Stimulated activated CD4-positive, alpha-beta T cell treated with anti-CD3 and anti-CD28 coated beads, Interleukin-1b, Interleukin-23, amount 100 ng/mL, for 24 hours (primary cell): ENCODE results near the gene C2CD4D.
A peak's percentile ranks its signal among the peaks of the same experiment; 100 is the strongest.
"Not testable (repeated sequence)": the region's sequence is repeated elsewhere in the genome, so short reads cannot be mapped to it uniquely, and the experiment has no call there.

ENCODE experiments used
- DNase-seq, 4 experiments: peaks; one replicate each; pipeline ENCODE4 v3.0.0-alpha.2; 2020; ENCODE audit warnings: low read depth in 4 of 4, low spot score in 1 of 4

The C2CD4D gene

GRCh38 chr1:151839457-151840403, at the start of gene C2CD4D:
TSS of gene C2CD4D (minus strand) at chr1:151839820. CDS start at chr1:151838989, 831 bp downstream.
- DNase-seq, result peak in 2 of 4 experiments; percentile 52 to 57

GRCh38 chr1:151888972-151889570, 49.5 kb upstream of the C2CD4D start:
- no peak for DNase-seq

- DNase-seq, result no peak
Observed at GRCh38 chr1:151887028-151887427, 47.4 kb upstream of the C2CD4D start.

DNA sequence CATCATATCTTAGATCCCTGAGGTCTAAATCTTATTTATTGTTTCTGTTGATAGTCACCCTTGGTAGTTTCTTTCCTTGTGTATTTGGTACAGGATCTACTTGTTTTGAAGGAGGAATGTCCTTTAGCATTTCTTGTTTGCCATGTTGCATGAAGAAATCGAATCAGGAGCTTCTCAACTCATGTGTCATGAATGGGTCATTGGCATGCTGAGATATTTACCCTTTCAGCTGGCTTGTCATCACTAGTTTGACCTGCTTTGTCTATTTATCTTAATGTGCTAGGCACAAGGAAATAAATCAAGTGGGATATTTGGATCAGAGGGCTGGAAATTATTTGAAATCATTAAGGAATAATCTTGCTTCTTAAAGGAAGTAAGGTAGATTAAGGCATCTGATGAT, 45.9 kb upstream of the C2CD4D start:
- DNase-seq, result no peak

- not testable (repeated sequence) for DNase-seq
Observed at GRCh38 chr1:151884879-151885278, 45.3 kb upstream of the C2CD4D start.

DNA sequence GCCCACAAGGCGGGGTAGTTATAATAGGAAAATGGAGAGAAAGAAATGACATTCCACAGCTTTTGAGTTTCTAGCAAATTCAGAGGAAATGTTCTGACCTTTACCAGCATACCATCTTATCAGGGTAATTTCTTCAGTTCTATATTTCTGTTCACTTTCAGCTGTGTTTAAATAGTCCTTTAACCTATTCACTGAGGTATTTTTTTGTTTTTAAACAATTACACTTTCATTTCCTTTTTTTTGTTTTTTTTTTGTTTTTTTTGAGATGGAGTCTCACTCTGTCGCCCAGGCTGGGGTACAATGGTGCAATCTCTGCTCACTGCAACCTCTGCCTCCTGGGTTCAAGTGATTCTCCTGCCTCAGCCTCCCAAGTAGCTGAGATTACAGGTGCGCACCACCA, 44.8 kb upstream of the C2CD4D start:
- not testable (repeated sequence) for DNase-seq

DNA sequence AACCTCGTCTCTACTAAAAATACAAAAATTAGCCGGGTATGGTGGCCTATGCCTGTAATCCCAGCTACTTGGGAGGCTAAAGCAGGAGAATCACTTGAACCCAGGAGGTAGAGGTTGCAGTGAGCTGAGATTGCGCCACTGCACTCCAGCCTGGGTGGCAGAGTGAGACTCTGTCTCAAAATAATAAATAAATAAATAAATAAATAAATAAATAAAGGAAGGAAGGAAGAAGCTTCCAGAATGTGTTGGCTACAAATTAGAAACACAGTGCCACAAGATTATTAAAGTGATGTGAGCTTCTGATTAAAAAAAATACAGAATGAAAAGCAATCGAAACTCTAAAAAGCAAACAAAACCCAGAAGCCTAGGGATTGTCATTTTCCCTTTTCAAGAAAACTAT, 44.3 kb upstream of the C2CD4D start:
- not testable (repeated sequence) for DNase-seq

DNA sequence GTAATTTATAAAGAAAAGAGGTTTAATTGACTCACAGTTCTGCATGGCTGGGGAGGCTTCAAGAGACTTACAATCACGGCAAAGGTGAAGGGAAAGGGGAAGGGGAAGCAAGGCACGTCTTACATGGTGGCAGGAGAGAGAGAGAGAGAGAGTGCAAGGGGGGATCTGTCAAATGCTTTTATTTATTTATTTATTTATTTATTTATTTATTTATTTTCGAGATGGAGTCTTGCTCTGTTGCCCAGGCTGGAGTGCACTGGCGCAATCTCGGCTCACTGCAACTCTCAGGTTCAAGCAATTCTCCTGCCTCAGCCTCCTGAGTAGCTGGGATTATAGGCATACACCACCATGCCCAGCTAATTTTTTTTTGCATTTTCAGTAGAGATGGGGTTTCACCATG, 43.3 kb upstream of the C2CD4D start:
- not testable (repeated sequence) for DNase-seq

GRCh38 chr1:151882466-151882865, 42.8 kb upstream of the C2CD4D start:
- DNase-seq, result no peak

GRCh38 chr1:151881479-151881878, 41.9 kb upstream of the C2CD4D start:
- no peak for DNase-seq

GRCh38 chr1:151875419-151876097, 35.9 kb upstream of the C2CD4D start:
- DNase-seq, result no peak

DNA sequence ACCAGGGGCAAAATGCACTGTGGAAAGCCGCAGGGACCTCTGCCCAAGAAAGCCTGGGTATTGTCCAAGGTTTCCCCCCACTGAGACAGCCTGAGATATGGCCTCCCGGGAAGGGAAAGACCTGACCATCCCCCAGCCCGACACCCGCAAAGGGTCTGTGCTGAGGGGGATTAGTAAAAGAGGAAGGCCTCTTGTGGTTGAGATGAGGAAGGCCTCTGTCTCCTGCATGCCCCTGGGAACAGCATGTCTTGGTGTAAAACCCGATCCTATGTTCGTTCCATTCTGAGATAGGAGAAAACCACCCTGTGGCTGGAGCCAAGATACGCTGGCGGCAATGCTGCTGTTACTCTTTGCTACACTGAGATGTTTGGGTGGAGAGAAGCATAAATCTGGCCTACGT, 33.2 kb upstream of the C2CD4D start:
- not testable (repeated sequence) for DNase-seq

DNA sequence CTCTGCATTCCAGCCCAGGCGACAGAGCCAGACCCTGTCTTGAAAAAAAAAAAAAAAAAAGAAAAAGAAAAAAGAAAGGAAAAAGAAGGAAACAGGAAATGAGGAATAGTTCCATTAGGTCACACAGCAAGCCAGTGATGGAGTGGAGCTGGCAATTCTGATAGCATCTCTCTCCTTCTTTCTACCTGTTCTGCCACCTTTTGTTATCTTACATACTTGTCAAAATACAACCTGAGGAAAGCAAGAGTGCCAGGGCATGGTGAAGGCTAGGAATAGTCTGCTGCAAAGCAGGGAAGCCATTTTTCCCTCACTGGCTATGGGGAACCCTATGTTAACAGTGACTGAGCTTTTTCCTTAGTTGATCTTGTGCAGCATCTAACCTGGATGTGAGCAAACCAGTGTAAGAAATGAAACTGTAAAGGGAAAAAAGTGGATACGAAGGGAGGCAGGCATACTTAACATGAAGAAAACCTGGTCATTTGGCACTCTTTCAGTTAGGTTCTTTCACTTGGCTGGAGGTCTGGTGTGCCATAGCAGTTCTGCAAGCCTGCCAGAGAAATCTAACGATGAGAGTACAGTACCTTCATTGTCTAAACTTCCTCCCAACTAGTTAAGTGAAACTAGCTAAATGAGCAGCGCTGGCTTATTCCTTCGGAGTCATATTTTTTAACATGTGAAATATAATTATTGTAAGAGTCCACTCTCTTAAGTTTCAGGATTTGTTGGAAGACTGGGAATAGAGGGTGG, 31.8 kb upstream of the C2CD4D start:
- DNase-seq, result no peak

GRCh38 chr1:151868486-151868885, 28.9 kb upstream of the C2CD4D start:
- DNase-seq, result no peak

DNA sequence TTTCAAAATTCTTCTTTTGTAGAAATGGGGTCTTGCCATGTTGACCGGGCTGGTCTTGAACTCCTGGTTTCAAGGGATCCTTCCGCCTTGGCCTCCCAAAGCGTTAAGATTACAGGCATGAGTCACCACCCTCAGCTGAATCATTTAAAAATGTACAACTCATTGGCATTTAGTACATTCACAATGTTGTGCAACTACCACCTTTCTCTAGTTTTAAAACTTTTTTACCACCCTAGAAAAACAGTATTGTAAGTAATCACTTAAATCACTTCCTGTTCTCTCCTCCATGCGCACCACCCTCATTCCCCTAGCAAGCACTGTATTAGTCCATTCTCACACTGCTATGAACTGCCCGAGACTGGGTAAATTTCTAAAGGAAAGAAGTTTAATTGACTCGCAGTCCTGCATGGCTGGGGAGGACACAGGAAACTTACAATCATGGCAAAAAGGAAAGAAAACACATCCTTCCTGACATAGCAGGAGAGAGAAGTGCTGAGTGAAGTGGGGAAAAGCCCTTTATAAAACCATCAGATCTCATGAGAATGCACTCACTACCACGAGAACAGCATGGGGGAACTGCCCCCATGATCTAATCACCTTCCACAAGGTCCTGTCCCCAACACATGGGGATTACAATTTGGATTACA, 28.3 kb upstream of the C2CD4D start:
- no peak for DNase-seq

DNA sequence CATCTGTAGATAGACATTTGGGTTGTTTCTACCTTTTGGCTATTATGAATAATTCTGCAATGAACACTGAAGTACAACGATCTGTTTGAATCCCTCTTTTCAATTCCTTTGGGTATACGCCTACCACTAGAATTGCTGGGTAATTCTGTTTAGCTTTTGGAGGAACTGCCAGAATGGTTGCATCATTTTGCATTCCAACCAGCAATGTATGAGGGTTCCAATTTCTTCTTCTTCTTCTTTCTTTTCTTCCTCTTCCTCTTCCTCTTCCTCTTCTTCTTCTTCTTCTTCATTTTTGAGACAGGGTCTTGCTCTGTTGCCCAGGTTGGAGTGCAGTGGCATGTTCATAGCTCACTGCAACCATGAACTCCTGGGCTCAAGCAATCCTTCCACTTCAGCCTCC, 27.7 kb upstream of the C2CD4D start:
- DNase-seq, result no peak

DNA sequence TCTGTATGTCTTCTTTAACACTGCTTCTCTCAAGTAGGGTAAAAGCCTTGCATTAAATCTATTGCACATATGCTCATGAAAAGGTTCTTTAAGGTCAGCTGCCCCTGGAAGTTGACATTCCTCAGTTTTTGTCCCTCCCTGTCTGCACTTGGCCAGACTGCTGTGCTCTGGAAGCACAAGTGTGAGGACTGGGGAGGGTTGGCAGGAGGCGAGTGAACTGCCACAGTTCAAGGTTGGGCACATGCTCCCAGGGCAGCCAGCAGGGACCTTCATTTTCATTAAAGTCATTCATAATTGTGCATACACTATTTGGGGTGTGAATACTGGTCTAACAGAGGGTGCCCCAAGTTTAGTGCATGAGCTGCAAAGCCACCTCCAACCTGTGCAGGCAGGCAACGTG, 24.8 kb upstream of the C2CD4D start:
- DNase-seq, result no peak

- DNase-seq, result no peak
Observed at GRCh38 chr1:151862604-151863003, 23.0 kb upstream of the C2CD4D start.

DNA sequence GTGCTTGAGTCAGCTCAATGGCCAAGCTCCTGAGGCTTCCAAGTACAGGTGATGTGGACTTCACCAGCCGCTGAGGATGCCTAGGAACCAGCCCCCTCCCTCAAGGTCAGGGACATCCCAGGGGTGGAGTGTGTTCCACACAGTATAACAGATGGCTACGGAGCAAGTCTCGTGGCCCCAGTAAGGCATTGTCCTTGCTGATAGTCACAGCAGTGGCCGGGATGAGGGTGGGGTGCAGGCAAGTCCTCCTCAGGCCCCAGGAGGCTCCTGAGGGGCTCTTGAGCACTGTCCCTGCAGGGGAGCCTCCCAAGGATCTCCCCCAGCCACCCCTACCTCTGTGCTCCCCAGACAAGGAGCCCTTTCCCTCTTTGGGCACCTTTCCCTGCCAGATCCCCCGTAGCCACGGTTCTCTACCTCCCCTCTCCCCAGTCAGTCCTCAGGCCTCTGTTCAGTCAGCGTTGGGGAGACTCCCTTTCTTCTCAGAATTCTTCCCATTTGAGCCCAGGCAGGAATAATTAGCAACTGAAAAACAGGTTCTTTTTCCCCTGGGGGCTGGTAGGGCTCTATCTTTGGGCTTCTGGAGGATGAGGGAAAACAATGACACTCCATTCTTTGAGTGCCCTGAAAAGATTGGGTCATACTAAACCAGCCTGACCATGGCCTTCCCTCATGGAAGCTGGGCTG, 21.0 kb upstream of the C2CD4D start:
- DNase-seq, result no peak

DNA sequence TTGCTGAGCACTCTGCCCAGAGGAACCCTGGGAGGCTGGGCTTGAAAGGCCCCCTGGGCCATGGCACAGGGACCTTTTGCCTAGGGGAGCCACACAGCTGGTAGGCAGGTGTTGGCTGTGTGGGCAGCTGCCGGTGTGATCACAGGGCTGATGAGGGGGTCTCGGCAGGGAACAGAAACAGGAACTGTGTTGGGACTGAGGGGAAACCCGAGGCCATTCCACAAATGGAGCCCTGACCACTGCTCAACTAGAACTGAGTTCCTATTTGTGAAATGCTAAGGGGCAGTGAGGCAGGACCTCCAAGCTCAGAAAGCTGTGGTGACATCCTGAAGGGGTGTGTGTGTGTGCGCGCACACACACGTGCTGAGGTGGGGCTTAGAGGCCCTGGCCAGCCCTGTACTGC, 20.3 kb upstream of the C2CD4D start:
- no peak for DNase-seq
